NB4 (cell line): ENCODE measurements around the gene VAC14.

Experiments
- CTCF ChIP-seq: IDR thresholded peaks from one replicate; pipeline ENCODE4 v1.5.1; 2012; ENCODE audit warnings: low read depth, low read length
- POLR2A ChIP-seq: IDR thresholded peaks from 2 replicates; pipeline ENCODE4 v1.6.1; 2011; ENCODE audit warnings: mild to moderate bottlenecking; ENCODE audit not compliant: insufficient read length; ENCODE audit errors: extremely low read depth

- TF ChIP-seq POLR2A = no peak
- TF ChIP-seq CTCF = no peak
Observed at GRCh38 chr16:70680495-70681381, 120.2 kb downstream of the VAC14 start.
